ENCODE data around the gene ANTXR2.

ANTXR2 gene

GRCh38 chr4:80035336-80035735, 37.7 kb downstream of the ANTXR2 start:
- TF ChIP-seq FOXP2 (optimal IDR thresholded peaks at IDR 0.05; ENCODE audit: borderline replicate concordance, extremely low read depth, extremely low read length, insufficient read depth) (no peak), REST (IDR thresholded peaks at IDR 0.05; ENCODE audit: insufficient read depth in 1 of 2, low read depth in 2 of 2, low read length in 2 of 2) (no peak), TAF1 (IDR thresholded peaks at IDR 0.05; ENCODE audit: borderline replicate concordance, insufficient read depth, low read length) (no peak), POLR2AphosphoS5 (IDR thresholded peaks at IDR 0.05; ENCODE audit: low read depth, low read length) (no peak), SIN3A (IDR thresholded peaks at IDR 0.05; ENCODE audit: borderline replicate concordance, insufficient read depth, low read length) (no peak)

GRCh38 chr4:80033581-80033980, 39.4 kb downstream of the ANTXR2 start:
- TF ChIP-seq FOXP2 (optimal IDR thresholded peaks at IDR 0.05; ENCODE audit: borderline replicate concordance, extremely low read depth, extremely low read length, insufficient read depth), result no peak
- no peak for TF ChIP-seq POLR2AphosphoS5 (IDR thresholded peaks at IDR 0.05; ENCODE audit: low read depth, low read length)
- no peak for TF ChIP-seq TAF1 (IDR thresholded peaks at IDR 0.05; ENCODE audit: borderline replicate concordance, insufficient read depth, low read length)
- TF ChIP-seq REST (IDR thresholded peaks at IDR 0.05; ENCODE audit: insufficient read depth in 1 of 2, low read depth in 2 of 2, low read length in 2 of 2), result no peak
- TF ChIP-seq SIN3A (IDR thresholded peaks at IDR 0.05; ENCODE audit: borderline replicate concordance, insufficient read depth, low read length), result no peak

GRCh38 chr4:80029364-80029763, 43.7 kb downstream of the ANTXR2 start:
- TF ChIP-seq POLR2AphosphoS5 (IDR thresholded peaks at IDR 0.05; ENCODE audit: low read depth, low read length) (no peak), REST (IDR thresholded peaks at IDR 0.05; ENCODE audit: insufficient read depth in 1 of 2, low read depth in 2 of 2, low read length in 2 of 2) (no peak), SIN3A (IDR thresholded peaks at IDR 0.05; ENCODE audit: borderline replicate concordance, insufficient read depth, low read length) (no peak), TAF1 (IDR thresholded peaks at IDR 0.05; ENCODE audit: borderline replicate concordance, insufficient read depth, low read length) (no peak), FOXP2 (optimal IDR thresholded peaks at IDR 0.05; ENCODE audit: borderline replicate concordance, extremely low read depth, extremely low read length, insufficient read depth) (no peak)

GRCh38 chr4:80027611-80028010, 45.4 kb downstream of the ANTXR2 start:
- no peak for TF ChIP-seq TAF1 (IDR thresholded peaks at IDR 0.05; ENCODE audit: borderline replicate concordance, insufficient read depth, low read length)

GRCh38 chr4:80026100-80026499, 46.9 kb downstream of the ANTXR2 start:
- no peak for TF ChIP-seq FOXP2 (optimal IDR thresholded peaks at IDR 0.05; ENCODE audit: borderline replicate concordance, extremely low read depth, extremely low read length, insufficient read depth)
- no peak for TF ChIP-seq TAF1 (IDR thresholded peaks at IDR 0.05; ENCODE audit: borderline replicate concordance, insufficient read depth, low read length)
- no peak for TF ChIP-seq POLR2AphosphoS5 (IDR thresholded peaks at IDR 0.05; ENCODE audit: low read depth, low read length)
- no peak for TF ChIP-seq REST (IDR thresholded peaks at IDR 0.05; ENCODE audit: insufficient read depth in 1 of 2, low read depth in 2 of 2, low read length in 2 of 2)
- TF ChIP-seq SIN3A (IDR thresholded peaks at IDR 0.05; ENCODE audit: borderline replicate concordance, insufficient read depth, low read length), result no peak

All from PFSK-1 (cell line).